GM23338 (cell line): ENCODE results near the gene POU3F4.

Source experiments
- CREB1 ChIP-seq: fragments of 250-450 bp; sonication (Bioruptor Pico); IDR thresholded peaks from 2 replicates; pipeline ENCODE4 v1.5.0; 2020; ENCODE audit warnings: low read depth, mild to moderate bottlenecking, moderate library complexity
- EZH2 ChIP-seq: fragments of 200-600 bp; sonication (generic); IDR thresholded peaks from one replicate; pipeline ENCODE4 v1.8.0; 2017; ENCODE audit warnings: antibody characterized with exemption, mild to moderate bottlenecking, low read depth; ENCODE audit not compliant: unreplicated experiment
- EZH2phosphoT487 ChIP-seq: fragments of 200-600 bp; sonication (generic); IDR thresholded peaks from one replicate; pipeline ENCODE4 v1.8.1; 2018; ENCODE audit warnings: antibody characterized with exemption; ENCODE audit not compliant: unreplicated experiment
- JUNB ChIP-seq: IDR thresholded peaks from one replicate; pipeline ENCODE4 v1.6.1; 2016; ENCODE audit warnings: antibody characterized with exemption; ENCODE audit not compliant: unreplicated experiment
- NANOG ChIP-seq: IDR thresholded peaks from 2 replicates; pipeline ENCODE4 v1.6.1; 2016; ENCODE audit warnings: antibody characterized with exemption, borderline replicate concordance
- POLR2AphosphoS5 ChIP-seq: IDR thresholded peaks from 2 replicates; pipeline ENCODE4 v1.6.1; 2016; ENCODE audit warnings: antibody characterized with exemption, low read depth
- STAT1 ChIP-seq: IDR thresholded peaks from one replicate; pipeline ENCODE4 v1.6.1; 2016; ENCODE audit warnings: antibody characterized with exemption; ENCODE audit not compliant: unreplicated experiment
- ZNF114 ChIP-seq: fragments of 250-450 bp; sonication (Bioruptor Pico); IDR thresholded peaks from 2 replicates; pipeline ENCODE4 v1.5.0; 2020; ENCODE audit warnings: mild to moderate bottlenecking, moderate library complexity
- ZNF331 ChIP-seq: fragments of 250-450 bp; sonication (Bioruptor Pico); IDR thresholded peaks from 2 replicates; pipeline ENCODE4 v1.5.0; 2020; ENCODE audit warnings: low read depth, mild to moderate bottlenecking, moderate library complexity
- TF ChIP-seq, protein P1 (sequence below), 2 experiments: fragments of 200-600 bp in 1 of 2; sonication (generic) in 1 of 2; conservative IDR thresholded peaks; 2 replicates each; pipeline versions ENCODE4 v1.5.1 to v1.6.1; 2016 to 2017; ENCODE audit warnings: antibody characterized with exemption in 2 of 2, low read depth in 2 of 2, mild to moderate bottlenecking in 2 of 2, moderate library complexity in 1 of 2
- TF ChIP-seq, protein P2 (sequence below): IDR thresholded peaks from 2 replicates; pipeline ENCODE4 v1.6.1; 2016; ENCODE audit warnings: antibody characterized with exemption
- TF ChIP-seq, protein P3 (sequence below): IDR thresholded peaks from one replicate; pipeline ENCODE4 v1.6.1; 2018; ENCODE audit warnings: antibody characterized with exemption; ENCODE audit not compliant: unreplicated experiment
- TF ChIP-seq, protein P4 (sequence below): fragments of 250-450 bp; sonication (Bioruptor Pico); IDR thresholded peaks from 2 replicates; pipeline ENCODE4 v1.5.0; 2020; ENCODE audit warnings: mild to moderate bottlenecking, moderate library complexity

DNA sequence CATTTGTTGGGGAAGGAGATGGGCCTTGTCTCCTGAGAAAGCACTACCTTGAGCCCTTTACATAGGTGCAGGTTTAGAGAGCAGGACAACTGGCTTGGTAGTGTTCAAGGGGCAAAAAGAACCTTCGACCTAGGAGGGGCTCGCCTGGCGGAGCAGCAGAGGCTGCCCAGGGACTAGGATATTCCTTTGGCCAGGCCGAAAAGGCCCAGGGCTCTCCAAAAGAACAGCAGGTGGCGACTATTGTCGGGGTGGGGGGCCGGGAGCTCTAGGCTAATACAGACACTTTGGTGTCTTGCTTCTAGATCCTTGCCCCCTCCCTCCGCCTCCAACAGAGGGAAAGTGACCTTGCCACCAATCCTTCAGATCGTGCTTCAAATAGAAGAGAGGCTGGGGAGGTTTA lies 7.1 kb upstream of the POU3F4 start:
- TF ChIP-seq, protein P1, sequence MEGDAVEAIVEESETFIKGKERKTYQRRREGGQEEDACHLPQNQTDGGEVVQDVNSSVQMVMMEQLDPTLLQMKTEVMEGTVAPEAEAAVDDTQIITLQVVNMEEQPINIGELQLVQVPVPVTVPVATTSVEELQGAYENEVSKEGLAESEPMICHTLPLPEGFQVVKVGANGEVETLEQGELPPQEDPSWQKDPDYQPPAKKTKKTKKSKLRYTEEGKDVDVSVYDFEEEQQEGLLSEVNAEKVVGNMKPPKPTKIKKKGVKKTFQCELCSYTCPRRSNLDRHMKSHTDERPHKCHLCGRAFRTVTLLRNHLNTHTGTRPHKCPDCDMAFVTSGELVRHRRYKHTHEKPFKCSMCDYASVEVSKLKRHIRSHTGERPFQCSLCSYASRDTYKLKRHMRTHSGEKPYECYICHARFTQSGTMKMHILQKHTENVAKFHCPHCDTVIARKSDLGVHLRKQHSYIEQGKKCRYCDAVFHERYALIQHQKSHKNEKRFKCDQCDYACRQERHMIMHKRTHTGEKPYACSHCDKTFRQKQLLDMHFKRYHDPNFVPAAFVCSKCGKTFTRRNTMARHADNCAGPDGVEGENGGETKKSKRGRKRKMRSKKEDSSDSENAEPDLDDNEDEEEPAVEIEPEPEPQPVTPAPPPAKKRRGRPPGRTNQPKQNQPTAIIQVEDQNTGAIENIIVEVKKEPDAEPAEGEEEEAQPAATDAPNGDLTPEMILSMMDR (conservative IDR thresholded peaks at IDR 0.05; ENCODE audit: low read depth in 2 of 2): no peak
- TF ChIP-seq, protein P2, sequence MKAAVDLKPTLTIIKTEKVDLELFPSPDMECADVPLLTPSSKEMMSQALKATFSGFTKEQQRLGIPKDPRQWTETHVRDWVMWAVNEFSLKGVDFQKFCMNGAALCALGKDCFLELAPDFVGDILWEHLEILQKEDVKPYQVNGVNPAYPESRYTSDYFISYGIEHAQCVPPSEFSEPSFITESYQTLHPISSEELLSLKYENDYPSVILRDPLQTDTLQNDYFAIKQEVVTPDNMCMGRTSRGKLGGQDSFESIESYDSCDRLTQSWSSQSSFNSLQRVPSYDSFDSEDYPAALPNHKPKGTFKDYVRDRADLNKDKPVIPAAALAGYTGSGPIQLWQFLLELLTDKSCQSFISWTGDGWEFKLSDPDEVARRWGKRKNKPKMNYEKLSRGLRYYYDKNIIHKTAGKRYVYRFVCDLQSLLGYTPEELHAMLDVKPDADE: no peak
- no peak for TF ChIP-seq EZH2phosphoT487
- TF ChIP-seq EZH2: no peak
- no peak for TF ChIP-seq POLR2AphosphoS5
- TF ChIP-seq, protein P3, sequence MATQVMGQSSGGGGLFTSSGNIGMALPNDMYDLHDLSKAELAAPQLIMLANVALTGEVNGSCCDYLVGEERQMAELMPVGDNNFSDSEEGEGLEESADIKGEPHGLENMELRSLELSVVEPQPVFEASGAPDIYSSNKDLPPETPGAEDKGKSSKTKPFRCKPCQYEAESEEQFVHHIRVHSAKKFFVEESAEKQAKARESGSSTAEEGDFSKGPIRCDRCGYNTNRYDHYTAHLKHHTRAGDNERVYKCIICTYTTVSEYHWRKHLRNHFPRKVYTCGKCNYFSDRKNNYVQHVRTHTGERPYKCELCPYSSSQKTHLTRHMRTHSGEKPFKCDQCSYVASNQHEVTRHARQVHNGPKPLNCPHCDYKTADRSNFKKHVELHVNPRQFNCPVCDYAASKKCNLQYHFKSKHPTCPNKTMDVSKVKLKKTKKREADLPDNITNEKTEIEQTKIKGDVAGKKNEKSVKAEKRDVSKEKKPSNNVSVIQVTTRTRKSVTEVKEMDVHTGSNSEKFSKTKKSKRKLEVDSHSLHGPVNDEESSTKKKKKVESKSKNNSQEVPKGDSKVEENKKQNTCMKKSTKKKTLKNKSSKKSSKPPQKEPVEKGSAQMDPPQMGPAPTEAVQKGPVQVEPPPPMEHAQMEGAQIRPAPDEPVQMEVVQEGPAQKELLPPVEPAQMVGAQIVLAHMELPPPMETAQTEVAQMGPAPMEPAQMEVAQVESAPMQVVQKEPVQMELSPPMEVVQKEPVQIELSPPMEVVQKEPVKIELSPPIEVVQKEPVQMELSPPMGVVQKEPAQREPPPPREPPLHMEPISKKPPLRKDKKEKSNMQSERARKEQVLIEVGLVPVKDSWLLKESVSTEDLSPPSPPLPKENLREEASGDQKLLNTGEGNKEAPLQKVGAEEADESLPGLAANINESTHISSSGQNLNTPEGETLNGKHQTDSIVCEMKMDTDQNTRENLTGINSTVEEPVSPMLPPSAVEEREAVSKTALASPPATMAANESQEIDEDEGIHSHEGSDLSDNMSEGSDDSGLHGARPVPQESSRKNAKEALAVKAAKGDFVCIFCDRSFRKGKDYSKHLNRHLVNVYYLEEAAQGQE: no peak
- TF ChIP-seq, protein P4, sequence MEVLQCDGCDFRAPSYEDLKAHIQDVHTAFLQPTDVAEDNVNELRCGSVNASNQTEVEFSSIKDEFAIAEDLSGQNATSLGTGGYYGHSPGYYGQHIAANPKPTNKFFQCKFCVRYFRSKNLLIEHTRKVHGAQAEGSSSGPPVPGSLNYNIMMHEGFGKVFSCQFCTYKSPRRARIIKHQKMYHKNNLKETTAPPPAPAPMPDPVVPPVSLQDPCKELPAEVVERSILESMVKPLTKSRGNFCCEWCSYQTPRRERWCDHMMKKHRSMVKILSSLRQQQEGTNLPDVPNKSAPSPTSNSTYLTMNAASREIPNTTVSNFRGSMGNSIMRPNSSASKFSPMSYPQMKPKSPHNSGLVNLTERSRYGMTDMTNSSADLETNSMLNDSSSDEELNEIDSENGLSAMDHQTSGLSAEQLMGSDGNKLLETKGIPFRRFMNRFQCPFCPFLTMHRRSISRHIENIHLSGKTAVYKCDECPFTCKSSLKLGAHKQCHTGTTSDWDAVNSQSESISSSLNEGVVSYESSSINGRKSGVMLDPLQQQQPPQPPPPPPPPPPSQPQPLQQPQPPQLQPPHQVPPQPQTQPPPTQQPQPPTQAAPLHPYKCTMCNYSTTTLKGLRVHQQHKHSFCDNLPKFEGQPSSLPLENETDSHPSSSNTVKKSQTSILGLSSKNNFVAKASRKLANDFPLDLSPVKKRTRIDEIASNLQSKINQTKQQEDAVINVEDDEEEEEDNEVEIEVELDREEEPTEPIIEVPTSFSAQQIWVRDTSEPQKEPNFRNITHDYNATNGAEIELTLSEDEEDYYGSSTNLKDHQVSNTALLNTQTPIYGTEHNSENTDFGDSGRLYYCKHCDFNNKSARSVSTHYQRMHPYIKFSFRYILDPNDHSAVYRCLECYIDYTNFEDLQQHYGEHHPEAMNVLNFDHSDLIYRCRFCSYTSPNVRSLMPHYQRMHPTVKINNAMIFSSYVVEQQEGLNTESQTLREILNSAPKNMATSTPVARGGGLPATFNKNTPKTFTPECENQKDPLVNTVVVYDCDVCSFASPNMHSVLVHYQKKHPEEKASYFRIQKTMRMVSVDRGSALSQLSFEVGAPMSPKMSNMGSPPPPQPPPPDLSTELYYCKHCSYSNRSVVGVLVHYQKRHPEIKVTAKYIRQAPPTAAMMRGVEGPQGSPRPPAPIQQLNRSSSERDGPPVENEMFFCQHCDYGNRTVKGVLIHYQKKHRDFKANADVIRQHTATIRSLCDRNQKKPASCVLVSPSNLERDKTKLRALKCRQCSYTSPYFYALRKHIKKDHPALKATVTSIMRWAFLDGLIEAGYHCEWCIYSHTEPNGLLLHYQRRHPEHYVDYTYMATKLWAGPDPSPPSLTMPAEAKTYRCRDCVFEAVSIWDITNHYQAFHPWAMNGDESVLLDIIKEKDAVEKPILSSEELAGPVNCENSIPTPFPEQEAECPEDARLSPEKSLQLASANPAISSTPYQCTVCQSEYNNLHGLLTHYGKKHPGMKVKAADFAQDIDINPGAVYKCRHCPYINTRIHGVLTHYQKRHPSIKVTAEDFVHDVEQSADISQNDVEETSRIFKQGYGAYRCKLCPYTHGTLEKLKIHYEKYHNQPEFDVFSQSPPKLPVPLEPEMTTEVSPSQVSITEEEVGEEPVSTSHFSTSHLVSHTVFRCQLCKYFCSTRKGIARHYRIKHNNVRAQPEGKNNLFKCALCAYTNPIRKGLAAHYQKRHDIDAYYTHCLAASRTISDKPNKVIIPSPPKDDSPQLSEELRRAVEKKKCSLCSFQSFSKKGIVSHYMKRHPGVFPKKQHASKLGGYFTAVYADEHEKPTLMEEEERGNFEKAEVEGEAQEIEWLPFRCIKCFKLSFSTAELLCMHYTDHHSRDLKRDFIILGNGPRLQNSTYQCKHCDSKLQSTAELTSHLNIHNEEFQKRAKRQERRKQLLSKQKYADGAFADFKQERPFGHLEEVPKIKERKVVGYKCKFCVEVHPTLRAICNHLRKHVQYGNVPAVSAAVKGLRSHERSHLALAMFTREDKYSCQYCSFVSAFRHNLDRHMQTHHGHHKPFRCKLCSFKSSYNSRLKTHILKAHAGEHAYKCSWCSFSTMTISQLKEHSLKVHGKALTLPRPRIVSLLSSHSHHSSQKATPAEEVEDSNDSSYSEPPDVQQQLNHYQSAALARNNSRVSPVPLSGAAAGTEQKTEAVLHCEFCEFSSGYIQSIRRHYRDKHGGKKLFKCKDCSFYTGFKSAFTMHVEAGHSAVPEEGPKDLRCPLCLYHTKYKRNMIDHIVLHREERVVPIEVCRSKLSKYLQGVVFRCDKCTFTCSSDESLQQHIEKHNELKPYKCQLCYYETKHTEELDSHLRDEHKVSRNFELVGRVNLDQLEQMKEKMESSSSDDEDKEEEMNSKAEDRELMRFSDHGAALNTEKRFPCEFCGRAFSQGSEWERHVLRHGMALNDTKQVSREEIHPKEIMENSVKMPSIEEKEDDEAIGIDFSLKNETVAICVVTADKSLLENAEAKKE (CRISPR knock-in tag): no peak
- no peak for TF ChIP-seq STAT1
- TF ChIP-seq CREB1 (CRISPR knock-in tag): no peak
- no peak for TF ChIP-seq ZNF114 (CRISPR knock-in tag)
- TF ChIP-seq JUNB: no peak
- no peak for TF ChIP-seq ZNF331 (CRISPR knock-in tag)
- TF ChIP-seq NANOG: no peak
